ENCODE data around the gene LSM4. TPM values are rescaled to one million over a fixed set of nuclear protein-coding genes. Genes with fewer than 3 reads are reported as not detected.
"Not testable (repeated sequence)": the region's sequence is repeated elsewhere in the genome, so short reads cannot be mapped to it uniquely, and the experiment has no call there.

Gene LSM4
- total RNA-seq, 1 experiment from 2014 or later: 713 TPM

- Histone ChIP-seq H3K27ac (ENCODE audit: low read length) (no peak overlapping the region), H3F3A (ENCODE audit: low read length, unreplicated experiment) (no peaks in the 10 kb centered on the region), H3K4me2 (ENCODE audit: low read length) (peak overlapping the region; percentile 76), H3K4me3 (ENCODE audit: low read length) (peak overlapping the region; percentile 50), H3K9ac (ENCODE audit: low read length) (no peak overlapping the region), H4K20me1 (ENCODE audit: low read length) (no peaks in the 10 kb centered on the region), H3K79me2 (ENCODE audit: low read length) (no peaks in the 10 kb centered on the region), H3K9me3 (ENCODE audit: low read length) (no peaks in the 10 kb centered on the region), H3K27me3 (ENCODE audit: low read length) (no peaks in the 10 kb centered on the region), H3K36me3 (ENCODE audit: low read depth, low read length) (no peaks in the 10 kb centered on the region), H3K4me1 (ENCODE audit: insufficient read depth, low read length) (peaks cover 10% of the 10 kb centered on the region), H2AFZ (ENCODE audit: low read length) (peak overlapping the region; percentile 75), H3K9me2 (replicated peaks; ENCODE audit: low read length) (no peaks in the 10 kb centered on the region)
- BruUV-seq (replicated peaks): no TSS peak
- DNase-seq: peak; percentile 97
- POLR2A ChIA-PET (ENCODE audit: unreplicated experiment): interaction anchor here (0.6 to 1.2 kb wide), 3 partner anchors 47 to 91 kb away, joined by 3 to 21 read pairs (median 9); partner anchors contain the start of genes JUND and SSBP4
- peak; percentile 97 for ATAC-seq
- intact Hi-C loops (cut with micrococcal nuclease): loop anchor here (1.0 to 10.0 kb wide), 3 partner anchors 49 to 124 kb away; partner anchors contain the start of gene RAB3A
- CTCF ChIA-PET: interaction anchor here (0.5 to 1.9 kb wide), 17 partner anchors 10 to 266 kb away, joined by 3 to 64 read pairs (median 5); partner anchors contain the start of genes GDF15 and JUND
- TF ChIP-seq EZH2 (IDR thresholded peaks at IDR 0.05; ENCODE audit: low read length, unreplicated experiment) (no peak), EZH2phosphoT487 (IDR thresholded peaks at IDR 0.05; ENCODE audit: borderline replicate concordance, low read length) (no peak), CTCF (conservative IDR thresholded peaks at IDR 0.05; ENCODE audit: low read depth, low read length) (peak; percentile 89)
These were observed 5.6 kb upstream of the LSM4 start for GRCh38 chr19:18328340-18329034.

GRCh38 chr19:18326772-18327171 is 3.9 kb upstream of the LSM4 start:
- ATAC-seq (no peak), DNase-seq (no peak)
- Histone ChIP-seq H3K79me2 (ENCODE audit: low read length) (peaks cover 12% of the 10 kb centered on the region), H3K27me3 (ENCODE audit: low read length) (no peaks in the 10 kb centered on the region), H3K9ac (ENCODE audit: low read length) (no peak overlapping the region), H3K9me3 (ENCODE audit: low read length) (no peaks in the 10 kb centered on the region), H3K4me2 (ENCODE audit: low read length) (no peak overlapping the region), H4K20me1 (ENCODE audit: low read length) (no peaks in the 10 kb centered on the region), H3F3A (ENCODE audit: low read length, unreplicated experiment) (no peaks in the 10 kb centered on the region), H3K27ac (ENCODE audit: low read length) (no peak overlapping the region), H3K4me1 (ENCODE audit: insufficient read depth, low read length) (peaks cover 23% of the 10 kb centered on the region), H2AFZ (ENCODE audit: low read length) (no peak overlapping the region), H3K4me3 (ENCODE audit: low read length) (no peak overlapping the region), H3K36me3 (ENCODE audit: low read depth, low read length) (no peaks in the 10 kb centered on the region), H3K9me2 (replicated peaks; ENCODE audit: low read length) (no peaks in the 10 kb centered on the region)
- no TSS peak for BruUV-seq (replicated peaks)
- intact Hi-C loops (cut with micrococcal nuclease): loop anchor here (10.0 kb wide), 1 partner anchor 122 kb away; the partner anchor contains the start of gene RAB3A
- POLR2A ChIA-PET (ENCODE audit: unreplicated experiment): no interaction called here
- CTCF ChIA-PET: no interaction called here
- TF ChIP-seq EZH2phosphoT487 (IDR thresholded peaks at IDR 0.05; ENCODE audit: borderline replicate concordance, low read length) (no peak), CTCF (conservative IDR thresholded peaks at IDR 0.05; ENCODE audit: low read depth, low read length) (no peak), EZH2 (IDR thresholded peaks at IDR 0.05; ENCODE audit: low read length, unreplicated experiment) (no peak)

GRCh38 chr19:18324373-18324731 is 1.5 kb upstream of the LSM4 start:
- ChIA-PET POLR2A (ENCODE audit: unreplicated experiment) (interaction anchor here (0.9 kb wide), 1 partner anchor 43 kb away, joined by 3 read pairs; the partner anchor contains the start of gene JUND), CTCF (interaction anchor here (0.7 to 1.0 kb wide), 2 partner anchors 45 to 352 kb away, joined by 5 to 8 read pairs; no protein-coding TSS in a partner anchor)
- H3K36me3 ChIP-seq (ENCODE audit: low read depth, low read length); H2AFZ ChIP-seq (ENCODE audit: low read length); BruUV-seq (replicated peaks); H3K9me3 ChIP-seq (ENCODE audit: low read length); H3K27ac ChIP-seq (ENCODE audit: low read length); H4K20me1 ChIP-seq (ENCODE audit: low read length); ATAC-seq; H3F3A ChIP-seq (ENCODE audit: low read length, unreplicated experiment); H3K27me3 ChIP-seq (ENCODE audit: low read length); H3K9me2 ChIP-seq (replicated peaks; ENCODE audit: low read length); H3K4me3 ChIP-seq (ENCODE audit: low read length); H3K4me2 ChIP-seq (ENCODE audit: low read length); H3K9ac ChIP-seq (ENCODE audit: low read length): not testable (repeated sequence)
- H3K79me2 ChIP-seq (ENCODE audit: low read length): peaks cover 36% of the 10 kb centered on the region
- intact Hi-C loops (cut with micrococcal nuclease): loop anchor here (10.0 kb wide), 1 partner anchor 120 kb away; the partner anchor contains the start of gene RAB3A
- H3K4me1 ChIP-seq (ENCODE audit: insufficient read depth, low read length): peaks cover 25% of the 10 kb centered on the region
- peak; percentile 40 for DNase-seq

Data from PC-3 (cell line).